ENCODE data around the gene MT1E. TPM values are rescaled to one million over a fixed set of nuclear protein-coding genes. Genes with fewer than 3 reads are reported as not detected.
A peak's percentile ranks its signal among the peaks of the same experiment; 100 is the strongest.

Gene MT1E
- total RNA-seq, 1 experiment from 2014 or later, result 25.9 TPM

GRCh38 chr16:56600398-56600999 lies 25.1 kb upstream of the MT1E start:
- H2BK15ac ChIP-seq (ENCODE audit: low read depth, low read length), result no peak overlapping the region
- no peak overlapping the region for H3K14ac ChIP-seq (ENCODE audit: insufficient read depth, low read length)
- no peak for DNase-seq
- no peak overlapping the region for H3T11ph ChIP-seq (ENCODE audit: low read length)
- Mint-ChIP-seq H3K4me1 (peaks cover 4 to 5% of the 10 kb centered on the region in 2 experiments; a peak in 1 of 4 replicates), H3K27me3 (ENCODE audit: low read depth) (peaks cover 46% of the 10 kb centered on the region), H3K27ac (no peak overlapping the region), H3K36me3 (ENCODE audit: insufficient read depth in 1 of 3, low read depth in 3 of 3) (no peaks in the 10 kb centered on the region), H3K4me3 (no peak overlapping the region), H3K9me3 (peaks cover 0 to 3% of the 10 kb centered on the region in 2 experiments; a peak in 1 of 5 replicates)
- no peaks in the 10 kb centered on the region for H3K79me2 ChIP-seq (ENCODE audit: insufficient read depth, low read length)
- H2AFZ ChIP-seq (ENCODE audit: low read length), result no peak overlapping the region
- H4K8ac ChIP-seq (replicated peaks; ENCODE audit: insufficient read length, low read depth, low read length), result no peak overlapping the region
- no peak overlapping the region for H3K23ac ChIP-seq (ENCODE audit: insufficient read length, low read depth, low read length)
- no peak overlapping the region for H2AK5ac ChIP-seq (ENCODE audit: insufficient read length, low read length)
- no peaks in the 10 kb centered on the region for H3K4me1 ChIP-seq (ENCODE audit: insufficient read depth, low read length)
- no peak overlapping the region for H3K56ac ChIP-seq (ENCODE audit: insufficient read length, low read depth, low read length)
- TF ChIP-seq, protein P1, sequence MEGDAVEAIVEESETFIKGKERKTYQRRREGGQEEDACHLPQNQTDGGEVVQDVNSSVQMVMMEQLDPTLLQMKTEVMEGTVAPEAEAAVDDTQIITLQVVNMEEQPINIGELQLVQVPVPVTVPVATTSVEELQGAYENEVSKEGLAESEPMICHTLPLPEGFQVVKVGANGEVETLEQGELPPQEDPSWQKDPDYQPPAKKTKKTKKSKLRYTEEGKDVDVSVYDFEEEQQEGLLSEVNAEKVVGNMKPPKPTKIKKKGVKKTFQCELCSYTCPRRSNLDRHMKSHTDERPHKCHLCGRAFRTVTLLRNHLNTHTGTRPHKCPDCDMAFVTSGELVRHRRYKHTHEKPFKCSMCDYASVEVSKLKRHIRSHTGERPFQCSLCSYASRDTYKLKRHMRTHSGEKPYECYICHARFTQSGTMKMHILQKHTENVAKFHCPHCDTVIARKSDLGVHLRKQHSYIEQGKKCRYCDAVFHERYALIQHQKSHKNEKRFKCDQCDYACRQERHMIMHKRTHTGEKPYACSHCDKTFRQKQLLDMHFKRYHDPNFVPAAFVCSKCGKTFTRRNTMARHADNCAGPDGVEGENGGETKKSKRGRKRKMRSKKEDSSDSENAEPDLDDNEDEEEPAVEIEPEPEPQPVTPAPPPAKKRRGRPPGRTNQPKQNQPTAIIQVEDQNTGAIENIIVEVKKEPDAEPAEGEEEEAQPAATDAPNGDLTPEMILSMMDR (conservative IDR thresholded peaks at IDR 0.05), result peak; percentile 71
- H3K9me3 ChIP-seq (ENCODE audit: control insufficient read depth, low read depth, low read length), result no peaks in the 10 kb centered on the region
- no peaks in the 10 kb centered on the region for H3K23me2 ChIP-seq (ENCODE audit: insufficient read length, low read depth, low read length, poor library complexity, severe bottlenecking)
- no peak overlapping the region for H3K4me2 ChIP-seq (ENCODE audit: insufficient read depth, insufficient read length, low read length)
- no peak overlapping the region for H2BK12ac ChIP-seq (ENCODE audit: insufficient read length, low read depth, low read length)
- no peak overlapping the region for H2BK120ac ChIP-seq (ENCODE audit: low read depth, low read length, poor library complexity, severe bottlenecking)
- WGBS (ENCODE audit: extremely low coverage, insufficient read length, low lambda C conversion rate), result no CpG with 5 or more reads among the region's 8 CpGs
- H3K18ac ChIP-seq (ENCODE audit: insufficient read length, low read depth, low read length), result no peak overlapping the region
- H2BK5ac ChIP-seq (ENCODE audit: insufficient read length, low read length), result no peak overlapping the region
- no peak overlapping the region for H3K9ac ChIP-seq (ENCODE audit: extremely low read depth, insufficient read length, low read length)
- no peak overlapping the region for H4K91ac ChIP-seq (ENCODE audit: insufficient read length, low read depth, low read length)
- H2BK20ac ChIP-seq (ENCODE audit: low read depth, low read length, poor library complexity, severe bottlenecking), result no peak overlapping the region
- H4K5ac ChIP-seq (ENCODE audit: insufficient read length, low read depth, low read length), result no peak overlapping the region
- H3K79me1 ChIP-seq (ENCODE audit: insufficient read depth, low read depth, low read length, poor library complexity, severe bottlenecking), result no peaks in the 10 kb centered on the region
- no peak overlapping the region for H3K4ac ChIP-seq (ENCODE audit: low read depth, low read length)
- no peak overlapping the region for H3K27ac ChIP-seq (ENCODE audit: insufficient read length, low read depth, low read length)
- no peaks in the 10 kb centered on the region for H3K27me3 ChIP-seq (ENCODE audit: insufficient read depth, low read length)
- no peaks in the 10 kb centered on the region for H4K20me1 ChIP-seq (ENCODE audit: control insufficient read depth, insufficient read depth, insufficient read length)

Data from H9 (cell line).